HG03066 (cell line): ENCODE data around the gene ITM2B.
"Not testable (repeated sequence)": the region's sequence is repeated elsewhere in the genome, so short reads cannot be mapped to it uniquely, and the experiment has no call there.

Experiments used
- ATAC-seq: cut with Tn5 transposase; IDR thresholded peaks from one replicate; pipeline ENCODE4 v1.9.1; 2021; ENCODE audit warnings: low read depth; ENCODE audit not compliant: unreplicated experiment

The ITM2B gene

DNA sequence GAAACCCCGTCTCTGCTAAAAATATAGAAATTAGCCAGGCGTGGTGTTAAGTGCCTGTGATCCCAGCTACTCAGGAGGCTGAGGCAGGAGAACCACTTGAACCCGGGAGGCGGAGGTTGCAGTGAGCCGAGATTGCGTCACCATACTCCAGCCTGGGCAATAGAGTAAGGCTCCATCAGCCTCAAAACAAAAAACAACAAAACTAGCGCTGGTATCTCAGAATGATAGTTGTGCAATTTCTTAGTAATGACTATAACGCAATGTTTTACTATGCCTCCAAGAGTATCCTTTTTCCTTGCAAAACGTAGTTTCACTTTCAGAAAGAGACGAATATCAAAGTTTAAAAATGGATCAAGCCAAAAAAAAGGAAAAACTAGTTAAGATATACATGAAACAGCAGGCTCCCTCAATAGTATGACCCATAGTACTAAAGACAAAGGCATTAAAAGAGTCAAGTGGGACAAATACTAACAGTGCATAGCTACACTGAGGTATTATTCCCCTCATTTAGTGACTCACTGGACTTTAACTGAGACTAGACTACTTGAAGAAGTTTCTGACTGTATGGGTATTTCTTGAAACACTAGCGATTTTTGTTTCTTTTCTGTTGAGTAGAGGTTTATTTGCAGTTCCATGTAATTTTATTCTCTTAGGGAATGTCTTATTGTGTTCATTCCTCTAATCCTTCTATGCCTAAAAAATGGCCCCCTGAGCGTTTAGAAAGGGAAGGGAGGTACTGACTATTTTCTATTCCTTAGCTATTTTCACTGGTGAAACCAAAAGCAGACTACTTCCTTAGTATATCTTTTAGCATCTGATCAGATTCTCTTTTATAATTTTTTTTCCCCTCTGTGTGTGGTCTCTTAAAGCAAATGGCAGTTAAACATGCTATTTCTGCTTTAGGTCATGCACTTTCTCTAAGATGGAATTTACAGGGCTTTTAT, 10.4 kb upstream of the ITM2B start:
- no peak for ATAC-seq

DNA sequence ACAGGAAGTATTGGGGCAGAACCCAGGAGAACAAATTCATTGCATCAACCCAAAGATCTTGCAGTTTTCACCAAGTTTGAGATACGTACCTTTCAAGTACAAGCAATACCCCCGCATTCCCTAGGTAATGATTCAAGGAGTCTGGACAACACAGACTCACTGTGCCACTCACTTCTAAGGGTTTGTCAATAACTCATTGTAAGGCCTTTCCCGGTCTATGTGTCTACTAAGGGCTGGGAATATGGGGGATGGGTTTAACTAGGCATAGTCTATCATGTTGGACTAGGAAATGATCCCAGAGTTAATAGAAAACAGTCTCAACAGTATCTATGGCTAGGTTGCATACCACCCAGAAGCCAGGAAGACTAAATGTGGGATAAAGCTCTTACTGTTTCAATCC, 8.3 kb upstream of the ITM2B start:
- ATAC-seq: no peak

DNA sequence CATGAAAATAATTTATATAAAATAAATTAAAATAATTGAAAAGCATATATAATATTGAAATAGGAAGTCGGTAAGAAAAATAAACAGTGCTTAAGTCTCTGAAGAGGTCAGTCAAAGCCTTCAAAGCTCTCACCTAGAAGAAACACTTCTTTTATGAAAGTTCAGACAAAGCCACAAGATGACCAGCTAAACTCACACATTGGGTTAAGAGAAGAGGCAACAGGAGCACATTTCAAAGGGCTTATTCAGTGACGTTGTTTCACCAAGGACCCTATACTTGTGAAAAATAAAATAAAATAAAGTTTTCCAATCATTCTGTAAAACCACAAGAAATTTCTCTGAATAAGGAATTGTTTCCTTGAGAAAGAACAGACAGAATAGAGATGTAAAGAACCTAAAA, 2.5 kb upstream of the ITM2B start:
- ATAC-seq: no peak

DNA sequence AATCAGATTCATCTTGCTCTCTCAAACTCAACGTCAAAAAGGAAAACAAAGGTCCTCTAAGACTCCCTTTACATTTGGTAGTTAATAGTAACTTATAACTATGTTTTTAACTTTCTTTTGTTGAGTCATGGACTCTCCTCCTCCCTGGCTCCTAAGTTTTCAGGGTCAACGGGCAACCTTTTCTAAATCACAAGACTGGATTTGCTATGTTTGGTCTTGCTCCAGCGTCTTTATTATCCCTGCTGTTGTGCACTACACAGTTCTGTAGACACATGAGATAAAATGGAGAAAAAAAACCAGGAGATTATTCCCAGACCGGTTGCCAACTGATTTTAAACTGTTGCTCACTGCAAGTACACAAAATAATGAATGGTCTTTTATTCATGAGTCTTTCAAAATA, 1.9 kb upstream of the ITM2B start:
- no peak for ATAC-seq

DNA sequence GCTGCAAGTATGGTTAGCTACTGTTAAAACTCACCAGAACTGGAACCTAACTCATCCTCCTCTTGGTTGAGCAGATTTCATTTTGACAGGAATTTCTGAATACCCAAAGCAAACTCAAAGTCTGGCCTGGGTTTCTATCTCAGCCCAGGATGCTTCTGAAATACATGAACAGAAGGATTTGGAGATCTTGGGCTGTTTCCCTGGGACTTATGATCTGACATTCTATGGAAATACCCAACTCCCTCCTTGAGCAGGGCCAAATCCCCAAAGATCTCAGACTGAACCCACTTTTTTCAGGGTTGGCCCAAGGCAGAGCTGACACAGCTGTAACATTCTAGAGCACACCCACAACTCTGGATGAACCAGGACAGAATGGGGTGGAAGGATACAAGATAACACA, 1.1 kb upstream of the ITM2B start:
- no peak for ATAC-seq

DNA sequence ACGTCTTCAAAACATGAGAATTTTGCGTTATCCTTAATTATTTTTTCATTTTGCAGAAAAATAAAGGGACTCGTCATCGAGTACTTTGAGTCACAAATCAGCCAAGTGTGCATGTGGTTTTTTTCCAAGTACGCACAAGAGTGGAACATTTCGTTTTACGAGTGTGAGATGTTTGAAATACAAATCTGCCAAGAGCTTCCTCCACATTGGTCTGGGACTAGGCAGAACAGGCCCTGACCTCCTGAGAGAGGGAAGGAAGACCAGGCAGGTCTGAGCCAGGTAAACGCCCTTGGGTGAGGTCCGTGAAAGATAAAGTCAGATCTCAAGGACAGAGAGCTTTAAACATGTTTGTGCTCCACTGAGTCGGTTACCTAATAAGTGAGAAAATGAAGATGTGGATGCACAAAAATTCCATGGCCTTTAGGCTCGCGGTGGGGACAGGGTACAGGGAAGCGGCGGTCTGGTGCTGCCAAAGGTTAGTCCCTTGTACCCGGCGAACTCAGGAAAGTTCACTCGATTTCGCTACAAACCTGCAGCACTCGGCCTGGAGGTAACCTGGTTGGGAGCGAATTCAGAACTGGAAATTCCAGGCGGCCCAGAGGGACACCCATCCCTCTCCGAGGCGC, 473 bp upstream of the ITM2B start:
- peak; percentile 34 for ATAC-seq

DNA sequence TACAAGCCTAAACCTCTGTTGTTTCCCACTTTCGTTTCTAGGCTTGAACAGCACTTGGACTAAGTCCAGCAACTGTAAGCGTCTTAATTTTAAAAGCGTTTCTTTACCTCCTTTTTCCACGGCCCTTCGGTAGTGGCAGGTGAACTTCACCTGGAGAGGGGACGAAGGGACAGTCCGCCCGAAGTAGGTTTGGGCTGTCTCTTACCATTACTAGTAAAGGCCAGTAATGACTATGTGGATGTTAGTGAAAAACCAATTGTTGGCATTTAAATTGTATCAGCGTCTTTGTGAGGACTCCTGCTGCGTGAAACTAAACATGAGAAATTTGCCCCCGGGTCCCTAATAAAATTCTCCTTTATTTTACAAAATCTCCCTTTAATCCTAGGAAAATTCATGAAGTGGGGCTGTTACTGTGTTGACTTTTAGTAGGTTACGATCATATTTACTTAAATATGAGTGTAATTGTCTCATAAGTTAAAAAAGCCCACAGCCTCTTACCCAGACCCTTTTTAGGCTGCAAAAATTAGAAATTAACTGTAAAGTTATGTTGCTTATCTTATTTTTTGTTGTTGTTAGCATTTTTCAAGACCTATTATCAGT, 983 bp downstream of the ITM2B start:
- no peak for ATAC-seq

DNA sequence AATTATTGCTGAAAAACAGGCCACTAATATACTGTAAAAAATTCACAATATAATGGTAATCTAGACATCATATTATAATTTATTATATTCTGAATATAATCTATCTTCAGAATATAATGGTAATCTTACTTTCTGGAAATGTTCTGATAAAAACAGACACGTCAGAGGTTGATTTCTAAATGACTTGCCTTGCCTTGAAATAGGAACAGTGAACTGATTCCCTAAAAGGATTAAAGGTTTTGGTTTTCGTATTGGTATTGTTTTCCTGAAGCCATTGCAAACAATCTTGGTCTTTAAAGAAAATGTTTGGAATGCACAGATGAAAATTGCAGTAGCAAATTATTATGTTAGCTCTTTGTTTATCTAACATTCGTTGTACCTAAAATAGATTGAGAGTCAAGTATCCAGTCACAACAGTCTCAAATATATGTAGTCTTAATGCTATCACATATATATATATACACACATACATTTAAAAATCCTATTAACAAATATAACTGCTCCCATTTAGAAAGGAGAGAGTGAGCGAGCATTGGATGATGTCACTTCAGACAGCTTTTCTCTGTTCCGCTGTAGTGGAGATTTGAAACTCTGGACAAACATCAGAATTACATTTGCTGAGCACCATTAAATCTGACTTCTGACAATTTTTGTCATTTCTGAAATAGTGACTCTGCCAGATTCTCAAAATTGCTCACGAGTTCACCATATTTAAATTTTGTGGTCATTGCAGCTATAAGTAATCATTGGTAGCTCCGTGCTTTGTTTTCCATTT, 1.7 kb downstream of the ITM2B start:
- no peak for ATAC-seq

DNA sequence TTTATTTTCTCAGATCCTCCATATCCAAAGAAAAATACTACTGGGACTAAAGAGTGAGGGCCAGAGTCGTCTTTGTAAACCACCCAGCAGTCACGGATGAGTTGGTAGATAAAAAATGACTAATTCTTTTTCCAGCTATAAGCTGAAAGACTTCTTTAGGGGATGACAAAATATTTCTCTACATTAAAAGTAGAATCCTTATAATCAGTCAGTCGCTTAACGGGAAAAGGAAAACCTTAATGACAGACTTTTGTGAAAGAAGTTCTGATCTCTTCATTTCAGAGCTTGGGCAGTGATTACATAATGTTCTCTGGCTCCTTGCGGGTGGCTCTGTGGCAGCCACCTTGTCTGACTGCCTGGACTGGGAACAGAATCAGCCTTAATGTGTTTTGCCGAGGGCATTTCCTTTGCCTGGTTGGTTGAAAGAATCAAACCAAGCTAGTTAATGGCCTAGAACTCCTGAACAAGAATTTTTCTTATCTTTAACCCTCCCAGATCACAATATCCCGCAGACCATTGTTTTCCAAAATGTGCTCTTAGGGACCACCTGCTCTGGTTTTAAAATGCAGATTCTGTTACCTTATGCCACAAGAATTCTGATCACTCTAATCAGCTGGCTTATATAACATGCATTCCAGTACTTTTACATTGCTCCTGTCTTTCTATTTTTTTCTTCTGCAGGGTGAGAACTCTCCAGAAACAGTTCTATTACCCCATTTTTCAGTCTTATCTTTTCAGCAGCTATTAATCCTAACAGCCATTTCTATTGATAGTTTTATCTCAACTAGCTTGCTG, 2.5 kb downstream of the ITM2B start:
- no peak for ATAC-seq

DNA sequence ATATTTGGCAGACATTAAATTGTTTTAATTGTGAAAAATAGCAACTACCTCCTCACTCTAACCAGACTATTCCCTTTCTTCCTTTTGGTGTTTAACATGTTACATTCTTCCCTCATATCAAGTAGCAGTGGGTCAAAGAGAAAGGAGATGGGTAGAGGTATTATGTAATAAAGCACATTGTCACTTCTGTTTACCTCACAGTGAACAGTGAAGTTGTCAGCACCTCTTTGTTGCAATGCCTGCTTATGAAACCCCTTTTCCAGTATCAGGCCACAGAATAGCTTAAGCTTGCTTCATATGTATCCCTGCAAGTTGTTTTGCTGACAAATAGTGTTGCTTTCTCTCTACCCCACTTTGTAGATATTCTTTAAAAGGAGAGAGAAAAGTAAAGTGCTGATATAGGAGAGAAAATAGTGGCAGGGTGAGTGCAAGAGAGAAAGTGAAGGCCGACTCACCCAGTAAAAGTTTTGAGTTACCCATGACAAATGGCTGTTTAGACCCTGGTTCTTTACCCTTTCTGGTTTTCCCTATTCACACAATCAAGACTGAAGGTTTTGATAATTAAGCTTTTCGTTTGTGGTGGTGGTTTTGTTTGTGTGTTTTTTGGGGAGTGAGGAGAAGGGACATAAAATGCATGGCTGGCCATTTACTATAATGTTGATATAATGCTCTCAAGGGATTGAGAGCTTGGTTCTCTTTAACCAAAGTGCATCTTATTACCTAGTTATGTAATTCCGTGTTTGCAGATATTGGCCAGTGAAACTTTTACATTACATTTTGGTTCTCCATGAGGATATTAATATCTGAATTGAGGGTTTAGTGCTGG, 3.7 kb downstream of the ITM2B start:
- no peak for ATAC-seq

DNA sequence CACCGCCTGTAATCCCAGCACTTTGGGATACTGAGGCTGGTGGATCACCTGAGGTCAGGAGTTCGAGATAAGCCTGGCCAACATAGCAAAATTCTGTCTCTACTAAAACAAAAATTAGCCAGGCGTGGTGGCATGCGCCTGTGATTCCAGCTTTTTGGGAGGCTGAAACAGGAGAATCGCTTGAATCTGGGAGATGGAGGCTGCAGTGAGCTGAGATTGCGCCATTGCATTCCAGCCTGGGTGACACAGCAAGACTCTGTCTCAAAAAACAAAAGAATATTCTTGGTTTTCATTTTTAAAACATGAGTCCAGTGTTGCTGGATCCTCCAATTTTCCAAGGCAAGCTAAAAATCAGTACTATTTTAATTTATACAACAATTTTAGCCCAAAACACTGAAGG, 6.4 kb downstream of the ITM2B start:
- not testable (repeated sequence) for ATAC-seq

DNA sequence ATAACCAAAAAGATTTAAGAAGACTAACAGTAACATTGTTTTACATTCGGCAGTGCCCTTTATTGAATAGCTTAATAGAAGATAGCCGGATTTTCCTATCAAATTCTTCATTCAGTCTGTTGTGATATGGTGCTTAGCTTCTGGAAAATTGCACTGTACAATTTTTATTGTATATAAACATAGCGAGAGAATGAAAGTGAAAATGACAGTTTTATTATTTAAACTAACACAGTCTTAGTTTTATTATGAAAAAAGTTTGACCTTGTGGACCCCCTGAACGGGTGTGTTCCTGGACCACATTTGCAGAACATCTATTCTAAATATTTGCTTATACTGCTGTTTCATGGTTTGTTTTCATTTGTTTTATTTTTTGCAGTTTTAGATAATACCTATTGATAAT, 8.6 kb downstream of the ITM2B start:
- ATAC-seq: no peak

DNA sequence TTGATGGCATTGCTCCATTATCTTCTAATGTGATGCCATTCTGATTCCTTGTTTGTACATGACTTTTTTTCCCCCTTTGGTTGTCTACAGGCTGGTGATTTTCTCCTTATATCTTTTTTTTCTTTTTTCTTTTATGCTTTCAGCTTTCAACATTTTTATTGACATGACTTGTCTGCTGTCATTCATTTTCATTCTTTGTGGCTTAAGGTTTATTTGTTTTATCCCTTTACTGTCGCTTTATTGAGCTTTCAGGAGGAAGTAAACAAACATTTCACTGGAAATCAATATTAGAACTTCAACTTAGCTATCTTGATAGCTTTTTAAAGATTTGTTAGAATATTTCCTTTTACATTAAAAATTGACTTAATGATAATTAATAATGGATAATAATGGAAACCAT, 9.7 kb downstream of the ITM2B start:
- ATAC-seq: no peak

DNA sequence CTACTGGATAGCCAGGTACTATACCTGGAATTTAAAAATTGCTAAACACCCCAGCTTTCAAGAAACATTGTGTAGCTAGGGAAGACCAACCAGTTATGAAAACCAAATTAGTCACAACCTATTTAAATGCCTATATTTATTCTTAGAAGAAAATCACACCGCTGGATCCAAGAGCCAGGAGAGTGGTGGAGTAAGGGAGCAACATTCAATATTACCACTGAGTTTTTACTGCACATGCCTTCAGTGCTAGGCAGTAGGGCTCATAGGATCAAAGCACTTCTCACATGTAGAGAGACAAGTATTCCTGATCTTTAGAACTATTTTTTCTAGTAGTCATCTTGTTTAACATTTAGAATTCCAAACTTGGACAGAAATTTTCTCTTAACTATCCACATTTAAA, 11.2 kb downstream of the ITM2B start:
- no peak for ATAC-seq

DNA sequence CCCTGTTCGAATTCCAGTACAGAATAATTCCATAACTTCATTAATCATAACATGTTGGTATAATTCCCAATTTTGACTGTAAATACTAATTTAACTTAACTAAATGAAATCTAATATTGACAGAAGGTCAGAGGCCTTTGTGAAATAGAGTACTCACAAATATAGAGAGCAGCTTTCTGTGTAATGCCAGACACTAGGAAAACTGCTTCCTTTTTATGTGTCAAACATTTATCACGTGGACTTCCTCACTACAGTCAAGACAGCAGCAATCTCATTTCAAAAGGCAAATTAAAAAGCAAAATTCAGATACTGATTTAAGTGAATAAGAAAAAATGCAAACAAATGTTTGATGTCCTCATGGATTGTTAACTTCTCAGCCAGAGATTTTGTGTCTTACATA, 13.1 kb downstream of the ITM2B start:
- ATAC-seq: no peak

DNA sequence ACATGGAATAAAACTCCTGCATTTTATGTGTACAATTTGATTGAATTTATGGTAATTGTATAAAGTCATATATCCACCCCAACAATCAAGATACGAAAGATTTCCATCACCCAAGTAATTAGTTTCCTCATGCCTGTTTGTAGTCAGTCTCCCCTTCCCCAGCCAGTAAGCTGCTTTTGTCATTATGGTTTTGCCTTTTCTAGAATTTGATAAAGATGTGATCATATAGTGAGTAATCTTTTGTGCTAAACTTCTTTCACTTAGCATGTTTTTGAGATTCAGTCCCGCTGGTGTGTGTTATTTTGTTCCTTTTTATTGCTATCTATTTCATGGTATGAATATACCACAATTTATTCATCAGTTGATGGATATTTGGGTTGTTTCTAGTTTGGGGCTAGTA, 16.0 kb downstream of the ITM2B start:
- no peak for ATAC-seq

DNA sequence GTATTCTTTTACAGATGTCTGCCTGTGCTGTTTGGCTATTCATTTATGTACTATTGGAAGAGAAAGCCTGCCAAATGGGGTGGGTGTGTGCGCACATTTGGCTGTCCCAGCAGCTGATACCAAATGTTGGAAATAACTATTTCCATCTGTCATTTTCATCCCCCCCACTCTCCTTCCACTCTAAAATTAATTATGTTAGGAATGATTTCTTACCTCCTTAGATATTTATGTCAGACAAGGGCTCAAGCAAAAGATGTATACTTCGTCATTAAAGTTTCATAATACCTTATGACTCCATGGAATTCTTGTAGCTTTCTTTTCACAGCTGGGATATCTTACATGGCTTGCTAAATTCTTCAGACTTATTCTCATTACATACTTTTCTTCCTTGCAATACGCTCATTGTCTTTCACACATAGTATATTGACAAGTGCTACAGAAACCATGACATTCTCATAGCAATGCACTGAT, 18.6 kb downstream of the ITM2B start:
- no peak for ATAC-seq

DNA sequence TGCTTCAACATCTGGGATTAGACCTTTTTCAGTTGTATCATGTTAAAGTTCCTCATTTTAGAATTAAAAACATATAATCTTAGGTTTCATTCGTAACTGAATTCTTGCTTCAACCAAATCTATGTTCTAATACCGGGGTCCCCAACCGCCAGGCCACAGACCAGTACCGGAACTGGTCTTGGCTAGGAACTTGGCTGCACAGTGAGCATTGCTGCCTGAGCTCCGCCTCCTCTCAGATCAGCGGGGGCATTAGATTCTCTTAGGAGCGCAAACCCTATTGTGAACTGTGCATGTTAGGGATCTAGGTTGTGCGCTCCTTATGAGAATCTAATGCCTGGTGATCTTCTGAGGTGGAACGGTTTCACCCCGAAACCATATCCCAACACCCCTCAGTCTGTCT, 19.2 kb downstream of the ITM2B start:
- ATAC-seq: no peak

DNA sequence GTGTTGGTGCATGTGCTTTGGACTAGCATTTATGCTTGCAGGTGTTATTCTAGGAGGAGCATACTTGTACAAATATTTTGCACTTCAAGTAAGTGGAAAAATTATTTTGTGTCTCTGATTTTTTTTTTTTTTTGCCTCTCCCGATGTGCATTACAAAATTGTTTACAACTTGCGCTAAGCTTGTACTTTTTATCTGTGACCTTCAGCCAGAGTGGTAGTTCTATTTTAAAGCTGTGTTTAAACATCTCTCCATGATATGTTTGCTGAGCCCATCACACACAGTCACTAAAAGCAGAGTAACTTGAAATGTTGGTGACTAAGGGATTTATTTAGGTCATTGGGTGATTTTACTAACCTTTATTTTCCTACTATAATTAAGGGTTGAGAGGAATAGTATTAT, 20.8 kb downstream of the ITM2B start:
- no peak for ATAC-seq
